Mammary epithelial cell (primary cell): ENCODE results near the gene SPOCK2.

Experiments used
- EZH2 ChIP-seq: IDR thresholded peaks from 2 replicates; pipeline ENCODE4 v1.6.1; 2012; ENCODE audit warnings: low read length, inconsistent platforms, borderline replicate concordance
- TF ChIP-seq, protein P1 (sequence below), 2 donors: IDR thresholded peaks in 1 of 2; conservative IDR thresholded peaks in 1 of 2; 2 replicates each; pipeline ENCODE4 v1.5.1; 2011 to 2012; ENCODE audit warnings: inconsistent platforms in 2 of 2, low read length in 2 of 2, mild to moderate bottlenecking in 2 of 2, control low read depth in 1 of 2, low read depth in 1 of 2; ENCODE audit not compliant: insufficient read depth in 1 of 2; ENCODE audit errors: extremely low read depth in 1 of 2

DNA sequence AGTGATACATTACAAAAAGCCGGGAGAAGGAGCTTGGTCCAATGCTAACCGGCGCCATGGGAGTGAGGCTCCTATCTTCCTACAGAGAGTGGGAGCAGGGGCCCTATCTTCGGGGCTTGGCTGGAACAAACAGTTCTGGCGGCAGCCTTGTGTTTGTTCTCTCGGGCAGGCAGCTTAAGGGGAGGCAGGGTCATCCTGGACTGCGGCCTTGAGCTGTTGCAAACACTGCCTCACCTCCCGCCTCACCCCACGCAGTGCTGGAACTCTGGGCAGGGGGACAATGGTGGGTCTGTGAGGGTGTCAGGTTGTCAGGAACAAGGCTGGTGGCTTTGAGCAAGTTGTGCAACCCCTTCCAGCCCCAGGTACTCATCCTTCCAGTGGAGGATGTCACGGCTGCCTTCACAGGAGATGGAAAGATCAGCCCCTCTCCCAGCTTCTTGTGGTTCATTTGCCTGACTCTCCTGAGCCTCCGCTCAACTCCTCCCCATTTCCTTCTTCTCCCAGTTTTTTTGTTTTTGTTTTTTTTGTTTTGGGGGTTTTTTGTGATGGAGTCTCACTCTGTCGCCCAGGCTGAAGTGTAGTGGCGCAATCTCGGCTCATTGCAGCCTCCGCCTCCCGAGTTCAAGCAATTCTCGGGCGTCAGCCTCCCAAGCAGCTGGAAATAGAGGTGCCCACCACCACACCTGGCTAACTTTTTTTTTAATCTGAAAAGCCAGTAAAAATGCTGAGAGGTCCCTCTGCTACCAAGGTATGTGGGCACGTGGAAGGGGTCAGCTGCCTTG, 57.4 kb downstream of the SPOCK2 start:
- TF ChIP-seq, protein P1, sequence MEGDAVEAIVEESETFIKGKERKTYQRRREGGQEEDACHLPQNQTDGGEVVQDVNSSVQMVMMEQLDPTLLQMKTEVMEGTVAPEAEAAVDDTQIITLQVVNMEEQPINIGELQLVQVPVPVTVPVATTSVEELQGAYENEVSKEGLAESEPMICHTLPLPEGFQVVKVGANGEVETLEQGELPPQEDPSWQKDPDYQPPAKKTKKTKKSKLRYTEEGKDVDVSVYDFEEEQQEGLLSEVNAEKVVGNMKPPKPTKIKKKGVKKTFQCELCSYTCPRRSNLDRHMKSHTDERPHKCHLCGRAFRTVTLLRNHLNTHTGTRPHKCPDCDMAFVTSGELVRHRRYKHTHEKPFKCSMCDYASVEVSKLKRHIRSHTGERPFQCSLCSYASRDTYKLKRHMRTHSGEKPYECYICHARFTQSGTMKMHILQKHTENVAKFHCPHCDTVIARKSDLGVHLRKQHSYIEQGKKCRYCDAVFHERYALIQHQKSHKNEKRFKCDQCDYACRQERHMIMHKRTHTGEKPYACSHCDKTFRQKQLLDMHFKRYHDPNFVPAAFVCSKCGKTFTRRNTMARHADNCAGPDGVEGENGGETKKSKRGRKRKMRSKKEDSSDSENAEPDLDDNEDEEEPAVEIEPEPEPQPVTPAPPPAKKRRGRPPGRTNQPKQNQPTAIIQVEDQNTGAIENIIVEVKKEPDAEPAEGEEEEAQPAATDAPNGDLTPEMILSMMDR (conservative IDR thresholded peaks at IDR 0.05 in 1 of 2, IDR thresholded peaks at IDR 0.05 in 1 of 2; ENCODE audit: extremely low read depth in 1 of 2, insufficient read depth in 1 of 2, low read depth in 1 of 2, low read length in 2 of 2) = no peak
- no peak for TF ChIP-seq EZH2
